B cell (primary cell): ENCODE results near the gene RETREG2. TPM values are rescaled to one million over a fixed set of nuclear protein-coding genes. Genes with fewer than 3 reads are reported as not detected.

Experiments used
- ATAC-seq: fragments of 200-7000 bp; cut with Tn5 transposase; one replicate; pipeline ENCODE4 v1.10.0; 2021; ENCODE audit warnings: low read depth, mild to moderate bottlenecking, moderate number of reproducible peaks, moderate library complexity
- CTCF ChIA-PET: fragments of 350-600 bp; sonication (Branson Sonifier 250); formaldehyde crosslinking; loops from one replicate; lab custom pipeline; 2021; ENCODE audit warnings: antibody characterized with exemption, inconsistent platforms; lab: Charles Lee
- POLR2A ChIA-PET: fragments of 350-600 bp; sonication (Branson Sonifier 250); formaldehyde crosslinking; loops from one replicate; lab custom pipeline; 2021; ENCODE audit warnings: antibody characterized with exemption; lab: Charles Lee
- DNase-seq: peaks from one replicate; pipeline ENCODE4 v3.0.0; 2013
- H2AFZ ChIP-seq: 2 replicates; pipeline ENCODE4 v1.6.1; 2012; ENCODE audit warnings: mild to moderate bottlenecking, low read depth, low read length; ENCODE audit not compliant: insufficient read depth, poor library complexity, severe bottlenecking
- H3K27ac ChIP-seq, 2 donors: 1 replicate in 1 of 2; 2 replicates in 1 of 2; pipeline ENCODE4 v1.5.1; 2012 to 2013; ENCODE audit warnings: low read length in 2 of 2, mild to moderate bottlenecking in 2 of 2, moderate library complexity in 1 of 2
- H3K27me3 ChIP-seq, 4 experiments: fragments of 200-600 bp in 1 of 4; sonication (generic) in 1 of 4; replicated peaks in 1 of 4; 1 replicate in 2 of 4; 2 replicates in 2 of 4; pipeline versions ENCODE4 v1.6.1 to v1.7.0; 2013 to 2016; ENCODE audit warnings: low read length in 3 of 4, mild to moderate bottlenecking in 2 of 4, mixed read lengths in 1 of 4, moderate library complexity in 1 of 4; ENCODE audit not compliant: insufficient read depth in 4 of 4, control insufficient read depth in 3 of 4; ENCODE audit errors: control extremely low read depth in 1 of 4
- H3K36me3 ChIP-seq, 2 experiments: replicated peaks in 1 of 2; 1 replicate in 1 of 2; 2 replicates in 1 of 2; pipeline versions ENCODE4 v1.6.1 to v1.7.1; 2013; ENCODE audit warnings: low read length in 1 of 2; ENCODE audit not compliant: insufficient read depth in 2 of 2, control insufficient read depth in 1 of 2; ENCODE audit errors: control extremely low read depth in 1 of 2, extremely low read depth in 1 of 2
- H3K4me1 ChIP-seq, 2 donors: fragments of 200-600 bp in 1 of 2; sonication (generic) in 1 of 2; 1 replicate in 1 of 2; 2 replicates in 1 of 2; pipeline versions ENCODE4 v1.5.1 to v1.6.1; 2013 to 2017; ENCODE audit warnings: low read length in 2 of 2; ENCODE audit not compliant: control insufficient read depth in 2 of 2, insufficient read depth in 2 of 2
- H3K4me2 ChIP-seq: replicated peaks from 2 replicates; pipeline ENCODE3; 2012; ENCODE audit warnings: mild to moderate bottlenecking, low read depth, low read length; ENCODE audit not compliant: poor library complexity, severe bottlenecking
- H3K4me3 ChIP-seq, 5 experiments: fragments of 200-600 bp in 1 of 5; sonication (generic) in 1 of 5; 1 replicate in 3 of 5; 2 replicates in 2 of 5; pipeline versions ENCODE4 v1.5.1 to v1.7.0; 2011 to 2016; ENCODE audit warnings: low read length in 4 of 5, mild to moderate bottlenecking in 4 of 5, low read depth in 2 of 5, control low read depth in 1 of 5, moderate library complexity in 1 of 5; ENCODE audit not compliant: insufficient read depth in 1 of 5; ENCODE audit errors: control extremely low read depth in 1 of 5, extremely low read depth in 1 of 5
- H3K79me2 ChIP-seq: fragments of 200-600 bp; sonication (generic); one replicate; pipeline ENCODE4 v1.6.0; 2016; ENCODE audit warnings: low read length; ENCODE audit not compliant: control insufficient read depth, insufficient read depth
- H3K9ac ChIP-seq: fragments of 200-600 bp; sonication (generic); 2 replicates; pipeline ENCODE4 v1.6.1; 2017; ENCODE audit warnings: mild to moderate bottlenecking, low read length, moderate library complexity
- H3K9me3 ChIP-seq, 3 donors: one replicate each; pipeline versions ENCODE4 v1.6.1 to v1.7.1; 2013; ENCODE audit warnings: low read length in 2 of 3; ENCODE audit not compliant: control insufficient read depth in 2 of 3, insufficient read depth in 1 of 3; ENCODE audit errors: control extremely low read depth in 1 of 3
- H4K20me1 ChIP-seq: 2 replicates; pipeline ENCODE4 v1.6.0; 2012; ENCODE audit warnings: mild to moderate bottlenecking, low read length; ENCODE audit not compliant: insufficient read depth, control insufficient read depth, poor library complexity, severe bottlenecking
- H3K27ac Mint-ChIP-seq: one replicate; pipeline ENCODE4 v1.8.0; 2021; ENCODE audit warnings: mixed read lengths
- H3K27me3 Mint-ChIP-seq: one replicate; pipeline ENCODE4 v1.8.0; 2021; ENCODE audit warnings: mixed read lengths
- H3K4me1 Mint-ChIP-seq: one replicate; pipeline ENCODE4 v1.8.0; 2021; ENCODE audit warnings: mixed read lengths
- H3K4me3 Mint-ChIP-seq: one replicate; pipeline ENCODE4 v1.8.0; 2021; ENCODE audit warnings: mixed read lengths
- H3K9me3 Mint-ChIP-seq: one replicate; pipeline ENCODE4 v1.8.0; 2022; ENCODE audit warnings: mixed read lengths; ENCODE audit not compliant: insufficient read depth
- EZH2 ChIP-seq: IDR thresholded peaks from 2 replicates; pipeline ENCODE4 v1.6.1; 2012; ENCODE audit warnings: borderline replicate concordance, low read depth, mild to moderate bottlenecking, moderate library complexity, low read length; ENCODE audit not compliant: insufficient read depth, poor library complexity, severe bottlenecking
- WGBS: methylation state at CpG from one replicate; pipeline ENCODE4 v1.1.5; 2013; ENCODE audit warnings: missing lambda C conversion rate; ENCODE audit not compliant: insufficient coverage; 5-methylcytosine and 5-hydroxymethylcytosine counted together
- intact Hi-C: fragments of 100-400 bp; cut with micrococcal nuclease; formaldehyde crosslinking; loops from one replicate; pipeline ENCODE4 v1.10.0; 2022
- polyA plus RNA-seq: library from polyadenylated mRNA; depleted of rRNA; stranded (reverse); fragments of >200 nt; gene quantifications from 2 replicates; pipeline ENCODE4 v1.2.3, GENCODE V29; 2012
- total RNA-seq, 2 donors: library from RNA; stranded (reverse); fragments of 120-200 nt in 1 of 2; gene quantifications; 1 replicate in 1 of 2; 2 replicates in 1 of 2; pipeline versions ENCODE4 v1.2.3 to v1.2.4, GENCODE V29; 2013 to 2022
- TF ChIP-seq, protein P1 (sequence below): fragments of 200-600 bp; IDR thresholded peaks from one replicate; pipeline ENCODE4 v1.8.0; 2022; ENCODE audit warnings: antibody characterized with exemption, mild to moderate bottlenecking

The RETREG2 gene
- total and polyA plus RNA-seq, 2 donors (not counting 1 experiment from before 2014, with no cell fraction given): 46.7 to 102 TPM

DNA sequence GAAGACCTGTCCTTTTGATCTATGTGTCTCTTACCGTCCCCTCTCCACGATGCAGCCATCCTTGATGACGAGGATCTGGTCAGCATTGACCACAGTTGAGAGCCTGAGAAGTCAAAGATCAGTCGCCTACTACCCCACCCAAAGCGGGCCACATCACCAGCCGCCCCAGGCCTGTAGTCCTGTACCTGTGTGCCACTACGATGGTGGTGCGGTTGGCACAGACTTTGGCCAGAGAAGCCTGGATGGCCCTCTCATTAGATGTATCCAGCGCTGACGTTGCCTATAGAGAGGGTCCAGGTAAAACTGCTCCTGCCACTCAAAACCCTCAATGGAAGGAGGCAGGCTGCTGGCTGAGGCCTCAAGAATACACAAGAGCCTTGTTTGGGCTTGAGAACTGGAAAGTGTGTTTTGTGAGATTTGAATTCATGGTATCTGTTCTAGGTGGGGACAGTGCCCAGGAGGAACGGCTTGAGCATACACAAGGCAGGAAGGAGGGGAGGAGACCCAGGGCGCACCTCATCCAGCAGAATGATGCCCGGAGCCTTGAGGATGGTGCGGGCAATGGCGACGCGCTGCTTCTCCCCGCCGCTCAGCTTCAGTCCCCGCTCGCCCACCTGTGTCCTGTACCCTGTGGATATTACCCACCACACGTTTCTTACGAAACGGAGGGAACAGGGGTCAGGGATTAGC lies 32.3 kb downstream of the RETREG2 start:
- TF ChIP-seq, protein P1, sequence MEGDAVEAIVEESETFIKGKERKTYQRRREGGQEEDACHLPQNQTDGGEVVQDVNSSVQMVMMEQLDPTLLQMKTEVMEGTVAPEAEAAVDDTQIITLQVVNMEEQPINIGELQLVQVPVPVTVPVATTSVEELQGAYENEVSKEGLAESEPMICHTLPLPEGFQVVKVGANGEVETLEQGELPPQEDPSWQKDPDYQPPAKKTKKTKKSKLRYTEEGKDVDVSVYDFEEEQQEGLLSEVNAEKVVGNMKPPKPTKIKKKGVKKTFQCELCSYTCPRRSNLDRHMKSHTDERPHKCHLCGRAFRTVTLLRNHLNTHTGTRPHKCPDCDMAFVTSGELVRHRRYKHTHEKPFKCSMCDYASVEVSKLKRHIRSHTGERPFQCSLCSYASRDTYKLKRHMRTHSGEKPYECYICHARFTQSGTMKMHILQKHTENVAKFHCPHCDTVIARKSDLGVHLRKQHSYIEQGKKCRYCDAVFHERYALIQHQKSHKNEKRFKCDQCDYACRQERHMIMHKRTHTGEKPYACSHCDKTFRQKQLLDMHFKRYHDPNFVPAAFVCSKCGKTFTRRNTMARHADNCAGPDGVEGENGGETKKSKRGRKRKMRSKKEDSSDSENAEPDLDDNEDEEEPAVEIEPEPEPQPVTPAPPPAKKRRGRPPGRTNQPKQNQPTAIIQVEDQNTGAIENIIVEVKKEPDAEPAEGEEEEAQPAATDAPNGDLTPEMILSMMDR: no peak
- no peak for TF ChIP-seq EZH2
- peaks cover 6% of the 10 kb centered on the region for H3K79me2 ChIP-seq
- no peak overlapping the region for H3K4me2 ChIP-seq
- DNase-seq (peak; percentile 8), ATAC-seq (no peak)
- H3K27ac ChIP-seq: no peak overlapping the region
- peaks cover 16 to 23% of the 10 kb centered on the region in 2 donors for H3K4me1 ChIP-seq
- H3K4me1 Mint-ChIP-seq: peaks cover 28% of the 10 kb centered on the region
- intact Hi-C loops: no loop called here
- no peak overlapping the region for H3K4me3 ChIP-seq
- peaks cover 14% of the 10 kb centered on the region for H4K20me1 ChIP-seq
- no peak overlapping the region for H3K4me3 Mint-ChIP-seq
- H3K9ac ChIP-seq: no peak overlapping the region
- no peaks in the 10 kb centered on the region for H3K9me3 ChIP-seq
- H3K27me3 Mint-ChIP-seq: no peaks in the 10 kb centered on the region
- WGBS: 99% methylated on average over 22 of the region's 24 CpGs
- H3K9me3 Mint-ChIP-seq: no peaks in the 10 kb centered on the region
- no peaks in the 10 kb centered on the region for H3K27me3 ChIP-seq
- CTCF ChIA-PET: interaction anchor here (1.1 to 7.3 kb wide), 11 partner anchors 11 to 88 kb away, joined by 3 to 65 read pairs (median 10); partner anchors contain the start of genes CNPPD1, DNAJB2, NHEJ1 and SLC23A3
- no peak overlapping the region for H2AFZ ChIP-seq
- POLR2A ChIA-PET: interaction anchor here (1.6 kb wide), 1 partner anchor 51 kb away, joined by 6 read pairs; the partner anchor contains the start of gene NHEJ1
- H3K27ac Mint-ChIP-seq: peak overlapping the region; percentile 46
- peaks cover 7 to 24% of the 10 kb centered on the region in 2 experiments for H3K36me3 ChIP-seq

DNA sequence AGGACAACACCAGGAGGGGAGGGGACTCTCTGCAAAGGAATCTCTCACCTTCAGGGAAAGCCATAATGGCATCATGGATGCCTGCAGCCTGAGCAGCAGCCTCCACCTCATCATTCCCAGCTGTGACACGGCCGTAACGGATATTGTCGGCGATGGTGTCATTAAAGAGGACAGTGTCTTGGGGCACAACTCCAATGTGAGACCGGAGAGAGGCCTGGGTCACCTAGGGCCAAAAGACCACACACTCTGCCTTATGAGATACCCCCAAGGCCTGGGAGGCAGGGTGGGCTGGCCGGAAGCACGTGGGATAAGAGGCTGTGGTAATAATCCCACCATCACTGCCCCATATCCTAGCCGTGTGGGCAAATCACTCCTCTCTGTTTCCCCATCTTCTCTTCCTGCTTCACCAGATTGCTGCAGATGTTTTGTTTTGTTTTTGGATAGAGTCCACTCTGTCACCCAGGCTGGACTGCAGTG lies 32.8 kb downstream of the RETREG2 start:
- DNase-seq: peak; percentile 6
- no peak overlapping the region for H3K4me3 Mint-ChIP-seq
- Histone ChIP-seq H3K27me3 (no peaks in the 10 kb centered on the region), H3K36me3 (peaks cover 7 to 24% of the 10 kb centered on the region in 2 experiments), H3K4me1 (peaks cover 14 to 20% of the 10 kb centered on the region in 2 donors), H3K79me2 (peaks cover 6% of the 10 kb centered on the region), H3K9ac (no peak overlapping the region), H3K27ac (peak overlapping the region in 1 of 2 donors; percentile 18), H3K9me3 (no peaks in the 10 kb centered on the region), H3K4me3 (no peak overlapping the region), H3K4me2 (peak overlapping the region; percentile 40), H4K20me1 (peaks cover 14% of the 10 kb centered on the region), H2AFZ (peak overlapping the region; percentile 41)
- ATAC-seq: no peak
- intact Hi-C loops: loop anchor here (1.0 kb wide), 2 partner anchors 40 to 51 kb away; partner anchors contain the start of gene NHEJ1
- no peaks in the 10 kb centered on the region for H3K9me3 Mint-ChIP-seq
- H3K4me1 Mint-ChIP-seq: peaks cover 28% of the 10 kb centered on the region
- H3K27me3 Mint-ChIP-seq: no peaks in the 10 kb centered on the region
- ChIA-PET POLR2A (interaction anchor here (0.7 to 1.6 kb wide), 6 partner anchors 9 to 51 kb away, joined by 3 to 15 read pairs (median 5); partner anchors contain the start of genes CNPPD1 and NHEJ1), CTCF (interaction anchor here (0.7 to 7.3 kb wide), 24 partner anchors 11 to 178 kb away, joined by 3 to 65 read pairs (median 5); partner anchors contain the start of genes ANKZF1, ATG9A, CNPPD1 and DNAJB2)
- TF ChIP-seq EZH2: no peak
- TF ChIP-seq, protein P1: no peak
- peak overlapping the region; percentile 37 for H3K27ac Mint-ChIP-seq
- WGBS: 83% methylated on average over 1 of the region's 9 CpGs
